GM21786 (cell line): ENCODE measurements around the gene TBXAS1.

ENCODE experiments used
- ATAC-seq: cut with Tn5 transposase; IDR thresholded peaks from one replicate; pipeline ENCODE4 v1.9.1; 2021; ENCODE audit not compliant: unreplicated experiment

TBXAS1 gene

DNA sequence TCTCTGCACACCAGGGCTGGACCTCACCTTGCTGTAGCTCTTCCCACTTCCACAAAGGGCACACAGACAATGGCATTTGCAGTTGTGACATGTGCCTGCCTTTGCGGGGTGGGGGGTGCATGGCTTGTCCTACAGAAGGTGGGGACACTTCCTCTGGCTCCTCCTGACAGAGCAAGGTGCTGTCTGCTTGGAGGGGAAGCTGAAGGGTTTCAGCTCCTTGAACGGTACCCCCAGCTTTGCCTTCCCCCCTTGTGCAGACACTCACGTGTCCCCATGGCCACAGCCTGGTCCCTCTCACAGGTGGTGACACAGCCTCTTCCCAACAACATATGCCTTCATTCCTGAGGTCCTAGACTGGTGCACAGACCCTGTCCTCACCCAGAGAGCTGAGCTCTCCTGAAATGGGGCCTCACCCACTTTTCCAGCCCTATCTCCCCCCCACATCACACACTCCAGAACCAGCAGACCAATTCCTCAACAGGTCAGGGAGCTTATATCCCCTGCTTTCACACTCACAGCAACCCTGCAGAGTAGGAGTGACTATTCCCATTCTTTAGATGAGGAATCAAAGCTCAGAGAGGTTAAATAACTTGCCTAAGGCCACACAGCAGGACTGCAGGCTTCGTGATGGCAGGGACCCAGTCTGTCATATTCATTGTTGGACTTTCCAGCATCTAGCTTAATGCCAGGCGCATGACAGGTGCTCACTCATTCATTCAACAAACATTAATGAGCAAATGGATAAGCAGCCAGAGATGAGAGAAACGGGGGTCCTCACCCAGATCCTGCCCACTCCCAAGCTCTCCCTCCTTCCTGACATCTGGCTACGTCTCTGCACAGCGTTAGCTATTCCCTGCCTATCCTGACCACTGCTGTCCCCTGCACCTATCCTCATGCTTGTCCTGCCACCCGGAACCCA lies 189.3 kb downstream of the TBXAS1 start:
- no peak for ATAC-seq

DNA sequence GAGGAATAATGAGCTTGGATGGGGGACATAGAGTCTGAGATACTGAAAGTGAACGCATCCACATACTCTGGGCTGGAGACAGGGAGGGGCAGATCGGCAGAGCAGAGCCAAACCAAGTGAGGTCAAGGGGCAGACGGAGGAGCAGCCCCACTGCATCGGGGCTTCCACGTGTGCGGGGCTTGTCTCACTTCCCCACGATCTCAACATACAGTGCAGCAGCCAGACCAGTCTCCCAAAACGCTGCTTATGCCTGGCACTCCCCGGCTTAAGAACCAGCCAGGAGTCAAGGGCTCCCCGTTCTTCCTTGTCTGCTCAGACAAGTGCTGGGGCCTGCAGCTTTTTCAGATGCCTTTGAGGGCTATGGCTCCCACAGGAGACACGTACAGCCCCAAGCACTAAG lies 190.1 kb downstream of the TBXAS1 start:
- no peak for ATAC-seq

DNA sequence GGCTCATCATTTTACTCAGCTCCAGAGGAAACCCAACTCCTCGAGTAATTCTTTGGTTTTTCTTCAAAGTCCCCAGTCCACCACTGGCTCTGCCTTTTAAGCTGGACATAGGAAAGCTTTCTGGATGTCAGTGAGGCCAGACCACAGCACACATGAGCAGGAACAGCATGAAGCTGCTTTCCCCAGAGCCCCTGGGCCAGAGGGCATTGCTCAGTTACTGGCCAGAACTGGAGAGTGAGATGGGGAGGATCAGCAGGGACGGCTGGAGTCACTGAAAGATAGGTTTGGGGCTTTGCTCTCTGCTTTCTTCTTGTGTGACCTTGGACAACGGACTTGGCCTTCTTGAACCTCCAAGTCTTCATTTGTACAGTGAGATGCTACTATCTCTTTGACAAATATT lies 190.5 kb downstream of the TBXAS1 start:
- ATAC-seq: no peak

- ATAC-seq: no peak
These were observed 192.5 kb downstream of the TBXAS1 start for GRCh38 chr7:140021603-140022002.

GRCh38 chr7:140022582-140023211 lies 193.6 kb downstream of the TBXAS1 start:
- no peak for ATAC-seq

DNA sequence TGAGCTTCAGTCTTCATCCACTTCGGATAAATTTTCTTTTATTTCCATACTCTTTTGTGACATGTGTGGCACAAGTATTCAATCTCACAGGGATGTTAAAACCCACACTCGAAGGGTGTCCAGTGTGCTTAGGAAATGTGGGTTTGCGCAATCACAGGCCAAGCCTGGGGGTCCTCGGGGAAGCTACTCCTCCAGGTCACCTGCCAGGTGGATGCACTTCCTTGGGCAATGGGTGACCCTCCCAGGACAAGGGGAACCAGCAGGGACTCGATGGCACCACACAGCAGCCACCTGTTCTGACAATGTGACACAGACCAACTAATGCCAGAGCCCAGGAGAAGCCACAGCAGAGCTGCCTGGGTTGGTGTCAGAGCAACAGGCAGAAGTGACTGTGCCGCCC lies 194.7 kb downstream of the TBXAS1 start:
- ATAC-seq: no peak

GRCh38 chr7:140024585-140024984 lies 195.5 kb downstream of the TBXAS1 start:
- no peak for ATAC-seq

DNA sequence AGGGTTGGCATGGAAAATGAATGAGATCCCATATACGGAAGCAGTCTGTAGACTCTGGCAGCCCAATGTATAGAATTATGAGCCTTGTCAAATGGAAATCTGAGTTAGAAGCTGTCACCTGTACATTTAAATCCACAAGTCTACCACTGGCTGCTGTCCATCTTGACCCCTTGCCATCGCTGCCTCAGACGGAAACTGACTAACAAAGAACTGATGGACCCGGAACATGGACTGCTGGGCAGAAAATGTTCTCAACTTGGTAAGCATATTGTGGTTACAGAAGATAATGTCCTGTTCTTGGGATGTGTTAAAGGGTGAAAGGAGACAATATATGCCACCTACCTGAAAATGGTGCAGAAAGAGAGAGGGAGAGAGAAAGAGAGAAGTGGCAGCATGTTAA lies 196.2 kb downstream of the TBXAS1 start:
- ATAC-seq: no peak

GRCh38 chr7:140025814-140026433 lies 196.9 kb downstream of the TBXAS1 start:
- no peak for ATAC-seq

DNA sequence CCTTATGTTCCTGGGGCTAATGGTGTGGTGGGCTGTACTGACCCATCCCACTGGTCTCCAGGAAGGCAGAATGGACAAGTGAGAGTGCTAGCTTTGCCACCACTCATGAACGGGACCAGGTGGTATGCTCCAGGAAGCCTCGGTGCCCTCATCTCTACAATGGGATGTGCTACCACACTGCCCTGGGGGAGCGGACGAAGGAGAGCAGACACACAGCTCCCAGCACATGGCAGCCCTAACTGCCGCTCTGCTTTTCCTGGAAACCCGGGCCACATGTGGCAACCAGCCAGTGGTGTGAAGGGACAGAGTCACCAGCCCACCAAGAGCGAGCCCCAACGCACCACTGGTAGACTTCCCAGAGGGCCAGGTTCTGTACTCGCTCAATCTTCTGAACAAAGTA lies 197.9 kb downstream of the TBXAS1 start:
- ATAC-seq: no peak

GRCh38 chr7:140027858-140028257 lies 198.8 kb downstream of the TBXAS1 start:
- ATAC-seq: no peak

- no peak for ATAC-seq
These were observed 199.2 kb downstream of the TBXAS1 start for GRCh38 chr7:140028311-140028710.

- no peak for ATAC-seq
These were observed 200.0 kb downstream of the TBXAS1 start for GRCh38 chr7:140029072-140029471.

- no peak for ATAC-seq
These were observed 202.3 kb downstream of the TBXAS1 start for GRCh38 chr7:140031364-140031763.

GRCh38 chr7:140033036-140033435 lies 204.0 kb downstream of the TBXAS1 start:
- ATAC-seq: no peak

- no peak for ATAC-seq
These were observed 204.8 kb downstream of the TBXAS1 start for GRCh38 chr7:140033779-140034363.

GRCh38 chr7:140034421-140034820 lies 205.4 kb downstream of the TBXAS1 start:
- ATAC-seq: no peak

DNA sequence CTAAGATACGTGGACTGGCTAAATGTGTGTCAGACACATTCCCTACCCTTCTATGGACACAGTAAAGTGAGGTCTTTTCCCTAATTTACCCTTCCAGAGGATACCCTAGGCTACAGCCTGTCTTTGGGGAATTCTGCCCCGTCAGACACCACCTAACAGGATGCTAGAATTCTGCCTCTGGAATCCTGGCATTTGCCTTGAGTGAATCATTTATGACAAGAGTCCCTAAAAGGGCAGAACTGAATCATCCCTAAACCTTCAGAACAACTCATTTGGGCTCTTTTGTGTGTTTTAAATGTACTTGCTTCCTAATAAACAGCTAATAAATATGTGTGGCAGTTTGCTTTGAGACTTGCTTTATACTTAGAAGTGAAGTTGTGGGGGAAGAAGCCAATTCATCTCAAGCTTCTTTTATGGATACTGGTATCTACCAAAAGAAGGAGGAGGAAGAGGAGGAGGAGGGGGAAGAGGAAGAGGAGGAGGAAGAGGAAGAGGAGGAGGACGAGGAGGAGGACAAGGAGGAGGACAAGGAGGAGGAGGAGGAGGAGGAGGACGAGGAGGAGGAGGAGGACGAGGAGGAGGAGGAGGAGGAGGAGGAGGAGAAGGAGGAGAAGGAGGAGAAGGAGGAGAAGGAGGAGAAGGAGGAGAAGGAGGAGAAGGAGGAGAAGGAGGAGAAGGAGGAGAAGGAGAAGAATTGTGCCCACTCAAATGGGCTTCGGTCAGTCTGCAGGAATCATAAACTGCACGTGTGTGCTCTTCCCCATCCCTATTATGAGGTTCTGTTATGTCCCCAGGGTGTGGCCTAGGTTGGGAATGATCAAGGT lies 206.5 kb downstream of the TBXAS1 start:
- no peak for ATAC-seq

- peak; percentile 74 for ATAC-seq
These were observed 207.3 kb downstream of the TBXAS1 start for GRCh38 chr7:140036224-140036962.

- no peak for ATAC-seq
These were observed 210.0 kb downstream of the TBXAS1 start for GRCh38 chr7:140039066-140039465.
